Neural progenitor cell (in vitro differentiated cells): ENCODE measurements around the gene RIT1. TPM values are rescaled to one million over a fixed set of nuclear protein-coding genes. Genes with fewer than 3 reads are reported as not detected.

ENCODE experiments used
- DNase-seq: peaks from one replicate; pipeline ENCODE4 v3.0.0-alpha.2; 2016; ENCODE audit warnings: low spot score
- H2AFZ ChIP-seq: fragments of 200-600 bp; sonication (generic); replicated peaks from 2 replicates; pipeline ENCODE4 v1.6.1; 2016; ENCODE audit warnings: antibody characterized with exemption
- H3F3A ChIP-seq: fragments of 200-600 bp; sonication (generic); 2 replicates; pipeline ENCODE4 v1.6.1; 2016; ENCODE audit warnings: antibody characterized with exemption, low read depth
- H3K27ac ChIP-seq: fragments of 200-600 bp; sonication (generic); 2 replicates; pipeline ENCODE4 v1.5.1; 2016; ENCODE audit warnings: mild to moderate bottlenecking
- H3K27me3 ChIP-seq: fragments of 200-600 bp; sonication (generic); 2 replicates; pipeline ENCODE4 v1.6.1; 2016; ENCODE audit warnings: mild to moderate bottlenecking, moderate library complexity
- H3K36me3 ChIP-seq: fragments of 200-600 bp; sonication (generic); 2 replicates; pipeline ENCODE4 v1.5.1; 2016
- H3K4me1 ChIP-seq: fragments of 200-600 bp; sonication (generic); 2 replicates; pipeline ENCODE4 v1.6.1; 2016; ENCODE audit warnings: mixed run types
- H3K4me2 ChIP-seq: fragments of 200-600 bp; sonication (generic); 2 replicates; pipeline ENCODE4 v1.6.1; 2016
- H3K4me3 ChIP-seq: fragments of 200-600 bp; sonication (generic); 2 replicates; pipeline ENCODE4 v1.5.1; 2016
- H3K79me2 ChIP-seq: fragments of 200-600 bp; sonication (generic); 2 replicates; pipeline ENCODE4 v1.6.1; 2016; ENCODE audit warnings: low read depth
- H3K9ac ChIP-seq: fragments of 200-600 bp; sonication (generic); 2 replicates; pipeline ENCODE4 v1.6.1; 2016
- H3K9me3 ChIP-seq: fragments of 200-600 bp; sonication (generic); 2 replicates; pipeline ENCODE4 v1.5.1; 2016; ENCODE audit warnings: low read depth
- H4K20me1 ChIP-seq: fragments of 200-600 bp; sonication (generic); 2 replicates; pipeline ENCODE4 v1.6.1; 2016; ENCODE audit warnings: low read depth
- H3K27ac Mint-ChIP-seq: 3 replicates; pipeline ENCODE4 v1.8.0; 2021; ENCODE audit warnings: mixed read lengths
- H3K27me3 Mint-ChIP-seq: 2 replicates; pipeline ENCODE4 v1.8.0; 2022; ENCODE audit warnings: low read depth, mild to moderate bottlenecking, inconsistent platforms, moderate library complexity, mixed read lengths; ENCODE audit not compliant: insufficient read depth
- H3K36me3 Mint-ChIP-seq: 3 replicates; pipeline ENCODE4 v1.8.0; 2021; ENCODE audit warnings: mixed read lengths
- H3K4me1 Mint-ChIP-seq: 3 replicates; pipeline ENCODE4 v1.8.0; 2021; ENCODE audit warnings: mixed read lengths
- H3K4me3 Mint-ChIP-seq: 3 replicates; pipeline ENCODE4 v1.8.0; 2021; ENCODE audit warnings: mild to moderate bottlenecking, moderate library complexity, mixed read lengths
- H3K9me3 Mint-ChIP-seq: 3 replicates; pipeline ENCODE4 v1.8.0; 2020; ENCODE audit warnings: mixed read lengths
- CTCF ChIP-seq: fragments of 200-600 bp; sonication (generic); IDR thresholded peaks from 2 replicates; pipeline ENCODE4 v1.5.1; 2017; ENCODE audit warnings: antibody characterized with exemption, mild to moderate bottlenecking
- EZH2 ChIP-seq: fragments of 200-600 bp; sonication (generic); IDR thresholded peaks from 2 replicates; pipeline ENCODE4 v1.6.1; 2017; ENCODE audit warnings: antibody characterized with exemption, mild to moderate bottlenecking, moderate library complexity
- EZH2phosphoT487 ChIP-seq: fragments of 200-600 bp; sonication (generic); IDR thresholded peaks from 2 replicates; pipeline ENCODE4 v1.6.1; 2017; ENCODE audit warnings: antibody characterized with exemption
- total RNA-seq: library from RNA; depleted of rRNA; stranded (reverse); fragments of >200 nt; gene quantifications from 2 replicates; pipeline ENCODE4 v1.2.3, GENCODE V29; 2015; ENCODE audit warnings: low replicate concordance

RIT1 gene
- total RNA-seq, 1 donor from 2014 or later: 51.3 TPM

- DNase-seq: no peak
- Histone ChIP-seq H3K9ac (no peak overlapping the region), H3K4me1 (no peaks in the 10 kb centered on the region), H3K36me3 (no peaks in the 10 kb centered on the region), H3K9me3 (no peaks in the 10 kb centered on the region), H2AFZ (no peak overlapping the region), H3K4me3 (no peak overlapping the region), H4K20me1 (no peaks in the 10 kb centered on the region), H3K27ac (no peak overlapping the region), H3K27me3 (no peaks in the 10 kb centered on the region), H3K79me2 (no peaks in the 10 kb centered on the region), H3K4me2 (peak overlapping the region; percentile 10), H3F3A (no peaks in the 10 kb centered on the region)
- Mint-ChIP-seq H3K9me3 (no peaks in the 10 kb centered on the region), H3K4me1 (peaks cover 11% of the 10 kb centered on the region), H3K27ac (no peak overlapping the region), H3K36me3 (no peaks in the 10 kb centered on the region), H3K27me3 (no peaks in the 10 kb centered on the region), H3K4me3 (no peak overlapping the region)
- no peak for TF ChIP-seq EZH2phosphoT487
- TF ChIP-seq EZH2: no peak
- TF ChIP-seq CTCF: no peak
Measured at GRCh38 chr1:155884031-155884960, 26.9 kb downstream of the RIT1 start.

GRCh38 chr1:155882766-155883165 lies 28.4 kb downstream of the RIT1 start:
- Histone ChIP-seq H3K9ac (no peak overlapping the region), H3K4me2 (no peak overlapping the region), H3K9me3 (no peaks in the 10 kb centered on the region), H3K79me2 (no peaks in the 10 kb centered on the region), H3F3A (no peaks in the 10 kb centered on the region), H3K36me3 (no peaks in the 10 kb centered on the region), H3K4me1 (no peaks in the 10 kb centered on the region), H3K27me3 (no peaks in the 10 kb centered on the region), H3K4me3 (no peak overlapping the region), H4K20me1 (no peaks in the 10 kb centered on the region), H2AFZ (no peak overlapping the region), H3K27ac (no peak overlapping the region)
- Mint-ChIP-seq H3K27ac (no peak overlapping the region), H3K4me3 (no peak overlapping the region), H3K4me1 (peaks cover 11% of the 10 kb centered on the region), H3K9me3 (no peaks in the 10 kb centered on the region), H3K27me3 (no peaks in the 10 kb centered on the region), H3K36me3 (no peaks in the 10 kb centered on the region)
- no peak for DNase-seq
- TF ChIP-seq EZH2phosphoT487: no peak
- no peak for TF ChIP-seq EZH2
- no peak for TF ChIP-seq CTCF

GRCh38 chr1:155882235-155882634 lies 28.9 kb downstream of the RIT1 start:
- H3K27ac ChIP-seq: no peak overlapping the region
- H3K36me3 ChIP-seq: no peaks in the 10 kb centered on the region
- TF ChIP-seq EZH2phosphoT487: no peak
- no peak for TF ChIP-seq EZH2
- TF ChIP-seq CTCF: no peak
- no peak for DNase-seq
- Mint-ChIP-seq H3K4me1 (peaks cover 11% of the 10 kb centered on the region), H3K27ac (no peak overlapping the region), H3K27me3 (no peaks in the 10 kb centered on the region), H3K4me3 (no peak overlapping the region), H3K36me3 (no peaks in the 10 kb centered on the region), H3K9me3 (no peaks in the 10 kb centered on the region)
- no peaks in the 10 kb centered on the region for H3F3A ChIP-seq
- no peaks in the 10 kb centered on the region for H3K27me3 ChIP-seq
- H3K9me3 ChIP-seq: no peaks in the 10 kb centered on the region
- no peak overlapping the region for H3K4me3 ChIP-seq
- no peaks in the 10 kb centered on the region for H3K4me1 ChIP-seq
- no peak overlapping the region for H2AFZ ChIP-seq
- no peaks in the 10 kb centered on the region for H4K20me1 ChIP-seq
- H3K79me2 ChIP-seq: no peaks in the 10 kb centered on the region
- no peak overlapping the region for H3K4me2 ChIP-seq
- no peak overlapping the region for H3K9ac ChIP-seq
